H9 (cell line): Measurements from ENCODE around the gene ADAM8. TPM values are rescaled to one million over a fixed set of nuclear protein-coding genes. Genes with fewer than 3 reads are reported as not detected.

Experiments used
- DNase-seq: peaks from one replicate; pipeline ENCODE4 v3.0.0-alpha.2; 2017
- H2AFZ ChIP-seq: one replicate; pipeline ENCODE4 v1.6.1; 2013; ENCODE audit warnings: mild to moderate bottlenecking, low read length, control low read depth, moderate library complexity
- H2AK5ac ChIP-seq: 2 replicates; pipeline ENCODE4 v1.6.1; 2013; ENCODE audit warnings: low read length, control low read depth, mixed read lengths; ENCODE audit not compliant: insufficient read length
- H2BK120ac ChIP-seq: one replicate; pipeline ENCODE4 v1.6.1; 2013; ENCODE audit warnings: low read depth, mild to moderate bottlenecking, low read length, control low read depth, inconsistent platforms; ENCODE audit not compliant: poor library complexity, severe bottlenecking
- H2BK12ac ChIP-seq: 2 replicates; pipeline ENCODE4 v1.6.1; 2013; ENCODE audit warnings: low read length, control low read depth, mixed read lengths, low read depth; ENCODE audit not compliant: insufficient read length
- H2BK15ac ChIP-seq: 2 replicates; pipeline ENCODE4 v1.6.1; 2013; ENCODE audit warnings: low read depth, low read length, control low read depth
- H2BK20ac ChIP-seq: one replicate; pipeline ENCODE4 v1.6.1; 2013; ENCODE audit warnings: low read depth, mild to moderate bottlenecking, low read length, control low read depth, inconsistent platforms; ENCODE audit not compliant: poor library complexity, severe bottlenecking
- H2BK5ac ChIP-seq: 2 replicates; pipeline ENCODE4 v1.6.1; 2013; ENCODE audit warnings: low read length, control low read depth, mixed read lengths; ENCODE audit not compliant: insufficient read length
- H3K14ac ChIP-seq: 2 replicates; pipeline ENCODE4 v1.6.1; 2013; ENCODE audit warnings: low read length, control low read depth; ENCODE audit not compliant: insufficient read depth
- H3K18ac ChIP-seq: 2 replicates; pipeline ENCODE4 v1.6.1; 2013; ENCODE audit warnings: low read depth, mild to moderate bottlenecking, mixed read lengths, low read length, control low read depth; ENCODE audit not compliant: insufficient read length
- H3K23ac ChIP-seq: 2 replicates; pipeline ENCODE4 v1.6.1; 2013; ENCODE audit warnings: low read length, control low read depth, mixed read lengths, low read depth; ENCODE audit not compliant: insufficient read length
- H3K23me2 ChIP-seq: 2 replicates; pipeline ENCODE4 v1.6.1; 2013; ENCODE audit warnings: low read depth, mild to moderate bottlenecking, mixed read lengths, low read length, control low read depth; ENCODE audit not compliant: insufficient read length, poor library complexity, severe bottlenecking
- H3K27ac ChIP-seq: 2 replicates; pipeline ENCODE4 v1.5.1; 2013; ENCODE audit warnings: low read length, control low read depth, mixed read lengths, low read depth; ENCODE audit not compliant: insufficient read length
- H3K27me3 ChIP-seq: 2 replicates; pipeline ENCODE4 v1.6.1; 2013; ENCODE audit warnings: low read length, control low read depth, inconsistent platforms; ENCODE audit not compliant: insufficient read depth
- H3K4ac ChIP-seq: 2 replicates; pipeline ENCODE4 v1.6.1; 2013; ENCODE audit warnings: low read depth, mild to moderate bottlenecking, control low read depth, inconsistent platforms, low read length, moderate library complexity
- H3K4me1 ChIP-seq: 2 replicates; pipeline ENCODE4 v1.6.1; 2013; ENCODE audit warnings: low read length, control low read depth, inconsistent platforms; ENCODE audit not compliant: insufficient read depth
- H3K4me2 ChIP-seq: 2 replicates; pipeline ENCODE4 v1.6.1; 2013; ENCODE audit warnings: low read length, control low read depth, mixed read lengths; ENCODE audit not compliant: insufficient read length, insufficient read depth
- H3K56ac ChIP-seq: 2 replicates; pipeline ENCODE4 v1.6.1; 2013; ENCODE audit warnings: low read depth, mild to moderate bottlenecking, mixed read lengths, low read length, control low read depth; ENCODE audit not compliant: insufficient read length
- H3K79me1 ChIP-seq: 2 replicates; pipeline ENCODE4 v1.6.1; 2013; ENCODE audit warnings: low read depth, mild to moderate bottlenecking, moderate library complexity, low read length, control low read depth, inconsistent platforms; ENCODE audit not compliant: insufficient read depth, poor library complexity, severe bottlenecking
- H3K79me2 ChIP-seq: 2 replicates; pipeline ENCODE4 v1.6.1; 2013; ENCODE audit warnings: low read length, control low read depth, inconsistent platforms; ENCODE audit not compliant: insufficient read depth
- H3K9ac ChIP-seq: 2 replicates; pipeline ENCODE4 v1.6.1; 2013; ENCODE audit warnings: low read length, control low read depth, mixed read lengths; ENCODE audit not compliant: insufficient read length; ENCODE audit errors: extremely low read depth
- H3K9me3 ChIP-seq: one replicate; pipeline ENCODE4 v1.6.1; 2013; ENCODE audit warnings: low read depth, low read length, inconsistent platforms; ENCODE audit not compliant: control insufficient read depth
- H3T11ph ChIP-seq: one replicate; pipeline ENCODE4 v1.6.1; 2013; ENCODE audit warnings: mild to moderate bottlenecking, low read length, control low read depth, inconsistent platforms
- H4K20me1 ChIP-seq: one replicate; pipeline ENCODE4 v1.6.1; 2013; ENCODE audit not compliant: control insufficient read depth, insufficient read length, insufficient read depth
- H4K5ac ChIP-seq: 2 replicates; pipeline ENCODE4 v1.6.1; 2013; ENCODE audit warnings: low read depth, mild to moderate bottlenecking, mixed read lengths, low read length, control low read depth; ENCODE audit not compliant: insufficient read length
- H4K8ac ChIP-seq: replicated peaks from 2 replicates; pipeline ENCODE4 v1.6.1; 2013; ENCODE audit warnings: low read length, control low read depth, mixed read lengths, low read depth; ENCODE audit not compliant: insufficient read length
- H4K91ac ChIP-seq: 2 replicates; pipeline ENCODE4 v1.6.1; 2013; ENCODE audit warnings: low read depth, mild to moderate bottlenecking, moderate library complexity, mixed read lengths, low read length, control low read depth; ENCODE audit not compliant: insufficient read length
- H3K27ac Mint-ChIP-seq, 3 experiments: 2 replicates in 2 of 3; 3 replicates in 1 of 3; pipeline ENCODE4 v1.8.0; 2020 to 2021; ENCODE audit warnings: mixed read lengths in 3 of 3, mild to moderate bottlenecking in 1 of 3, moderate library complexity in 1 of 3
- H3K27me3 Mint-ChIP-seq: 2 replicates; pipeline ENCODE4 v1.8.0; 2021; ENCODE audit warnings: low read depth, mild to moderate bottlenecking, moderate library complexity, mixed read lengths
- H3K36me3 Mint-ChIP-seq, 3 experiments: 2 replicates in 2 of 3; 3 replicates in 1 of 3; pipeline ENCODE4 v1.8.0; 2020 to 2021; ENCODE audit warnings: low read depth in 3 of 3, mixed read lengths in 3 of 3; ENCODE audit not compliant: insufficient read depth in 1 of 3
- H3K4me1 Mint-ChIP-seq, 2 experiments: 2 replicates each; pipeline ENCODE4 v1.8.0; 2020; ENCODE audit warnings: mixed read lengths in 2 of 2
- H3K4me3 Mint-ChIP-seq, 2 experiments: 2 replicates in 1 of 2; 3 replicates in 1 of 2; pipeline ENCODE4 v1.8.0; 2020 to 2021; ENCODE audit warnings: mild to moderate bottlenecking in 2 of 2, mixed read lengths in 2 of 2, moderate library complexity in 1 of 2
- H3K9me3 Mint-ChIP-seq, 2 experiments: 2 replicates in 1 of 2; 3 replicates in 1 of 2; pipeline ENCODE4 v1.8.0; 2020; ENCODE audit warnings: mild to moderate bottlenecking in 2 of 2, mixed read lengths in 2 of 2, moderate library complexity in 1 of 2
- CTCF ChIP-seq: fragments of 200-600 bp; sonication (generic); conservative IDR thresholded peaks from 3 replicates; pipeline ENCODE4 v1.8.0; 2021; ENCODE audit warnings: antibody characterized with exemption, mild to moderate bottlenecking
- WGBS: extraction: QIAGEN DNeasy Blood & Tissue Kit; methylation state at CpG from one replicate; pipeline ENCODE4 v1.1.7; 2013; ENCODE audit warnings: missing lambda C conversion rate, low lambda C conversion rate, mixed read lengths; ENCODE audit not compliant: insufficient read length; ENCODE audit errors: extremely low coverage; 5-methylcytosine and 5-hydroxymethylcytosine counted together
- total RNA-seq: library from RNA; stranded (reverse); gene quantifications from 2 replicates; pipeline ENCODE4 v1.2.1, GENCODE V29; 2021

ADAM8 gene
- total RNA-seq, 1 experiment from 2014 or later, result 5.4 TPM

DNA sequence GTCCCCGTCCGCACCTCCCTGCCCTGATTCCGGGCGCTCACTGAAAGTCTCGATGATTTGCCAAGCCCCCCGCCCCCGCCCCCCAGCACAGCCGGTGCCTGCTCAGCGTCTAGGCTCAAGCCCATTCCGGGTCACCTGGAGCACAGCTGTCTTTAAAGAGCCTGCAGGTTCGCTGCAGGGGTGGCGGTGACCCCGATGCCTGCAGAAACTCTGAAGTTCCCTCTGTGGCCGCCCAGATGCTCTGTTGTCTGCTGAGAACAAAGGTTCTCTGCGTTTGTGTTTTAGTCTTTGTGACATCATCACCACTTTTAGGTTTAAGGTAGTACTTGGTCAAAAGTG lies 38.2 kb downstream of the ADAM8 start:
- H3K27ac Mint-ChIP-seq, result no peak overlapping the region
- no peak overlapping the region for H2BK5ac ChIP-seq
- H3K9me3 ChIP-seq, result no peaks in the 10 kb centered on the region
- no peak overlapping the region for H4K5ac ChIP-seq
- peaks cover 12 to 20% of the 10 kb centered on the region in 2 experiments for H3K4me1 Mint-ChIP-seq
- H3K36me3 Mint-ChIP-seq, result peaks cover 0 to 20% (median 0%) of the 10 kb centered on the region in 3 experiments; a peak in 3 of 7 replicates
- H3K9me3 Mint-ChIP-seq, result no peaks in the 10 kb centered on the region; a peak in 1 of 5 replicates
- H3K9ac ChIP-seq, result no peak overlapping the region
- peak overlapping the region; percentile 73 for H3K14ac ChIP-seq
- peaks cover 14% of the 10 kb centered on the region for H3K23me2 ChIP-seq
- no peak overlapping the region for H2AFZ ChIP-seq
- no peak overlapping the region for H3T11ph ChIP-seq
- no peak overlapping the region for H4K91ac ChIP-seq
- no peak overlapping the region for H2AK5ac ChIP-seq
- H3K23ac ChIP-seq, result no peak overlapping the region
- no peak for TF ChIP-seq CTCF
- peak overlapping the region; percentile 70 to 76 for H3K4me3 Mint-ChIP-seq
- no peak overlapping the region for H4K8ac ChIP-seq
- H3K27me3 ChIP-seq, result peaks cover 14% of the 10 kb centered on the region; the same call in 1 of the 2 replicates
- H2BK12ac ChIP-seq, result no peak overlapping the region
- no CpG with 5 or more reads among the region's 15 CpGs for WGBS
- H3K4ac ChIP-seq, result no peak overlapping the region
- no peaks in the 10 kb centered on the region for H4K20me1 ChIP-seq
- H3K79me1 ChIP-seq, result no peaks in the 10 kb centered on the region
- H2BK20ac ChIP-seq, result no peak overlapping the region
- no peak overlapping the region for H2BK15ac ChIP-seq
- DNase-seq, result no peak
- H3K4me2 ChIP-seq, result peak overlapping the region; percentile 14
- H2BK120ac ChIP-seq, result no peak overlapping the region
- peaks cover 53% of the 10 kb centered on the region for H3K27me3 Mint-ChIP-seq
- H3K79me2 ChIP-seq, result no peaks in the 10 kb centered on the region
- no peak overlapping the region for H3K27ac ChIP-seq
- H3K4me1 ChIP-seq, result no peaks in the 10 kb centered on the region; the same call in 1 of the 2 replicates
- H3K56ac ChIP-seq, result no peak overlapping the region
- H3K18ac ChIP-seq, result no peak overlapping the region
